HepG2 (cell line): ENCODE results near the gene EOLA1.

Source experiments
- ELF4 ChIP-seq: sonication (generic); formaldehyde crosslinking; IDR thresholded peaks from 2 replicates; pipeline ENCODE4 v1.5.0; 2020; ENCODE audit warnings: missing genetic modification reagents, mild to moderate bottlenecking, moderate library complexity, borderline replicate concordance
- MAX ChIP-seq: IDR thresholded peaks from 2 replicates; pipeline ENCODE4 v1.6.1; 2012; ENCODE audit warnings: inconsistent platforms
- MBNL3 ChIP-seq: fragments of 250-450 bp; sonication (Bioruptor Pico); conservative IDR thresholded peaks from 2 replicates; pipeline ENCODE4 v1.8.0; 2022; ENCODE audit warnings: mild to moderate bottlenecking, inconsistent platforms
- NFIB ChIP-seq: sonication (generic); formaldehyde crosslinking; IDR thresholded peaks from 2 replicates; pipeline ENCODE4 v1.9.0; 2021; ENCODE audit warnings: missing genetic modification reagents, mild to moderate bottlenecking, borderline replicate concordance
- PCBP2 ChIP-seq: fragments of 200-400 bp; formaldehyde crosslinking; optimal IDR thresholded peaks from 2 replicates; pipeline ENCODE3; 2018; ENCODE audit warnings: low read length, low read depth; ENCODE audit not compliant: poor library complexity, severe bottlenecking
- POLR2A ChIP-seq, 2 experiments: IDR thresholded peaks; 2 replicates each; pipeline ENCODE4 v1.6.1; 2011; ENCODE audit warnings: low read depth in 2 of 2, low read length in 2 of 2, mild to moderate bottlenecking in 1 of 2, moderate library complexity in 1 of 2; ENCODE audit not compliant: insufficient read depth in 1 of 2
- SAFB2 ChIP-seq: sonication (generic); formaldehyde crosslinking; IDR thresholded peaks from 2 replicates; pipeline ENCODE4 v1.5.1; 2020; ENCODE audit warnings: missing genetic modification reagents, low read depth, mild to moderate bottlenecking, borderline replicate concordance
- SRSF9 ChIP-seq: fragments of 200-400 bp; formaldehyde crosslinking; IDR thresholded peaks from 2 replicates; pipeline ENCODE4 v1.6.1; 2018; ENCODE audit warnings: borderline replicate concordance, mild to moderate bottlenecking, low read depth, low read length; ENCODE audit not compliant: insufficient read depth, poor library complexity, severe bottlenecking
- ZZZ3 ChIP-seq: sonication (generic); formaldehyde crosslinking; IDR thresholded peaks from 2 replicates; pipeline ENCODE4 v1.4.0; 2020; ENCODE audit warnings: missing genetic modification reagents, mild to moderate bottlenecking, borderline replicate concordance
- TF ChIP-seq, protein P1 (sequence below): sonication (generic); formaldehyde crosslinking; IDR thresholded peaks from 2 replicates; pipeline ENCODE4 v1.5.0; 2020; ENCODE audit warnings: mild to moderate bottlenecking, missing genetic modification reagents, moderate library complexity

GRCh38 chrX:149516604-149517003, 24.2 kb upstream of the EOLA1 start:
- TF ChIP-seq, protein P1, sequence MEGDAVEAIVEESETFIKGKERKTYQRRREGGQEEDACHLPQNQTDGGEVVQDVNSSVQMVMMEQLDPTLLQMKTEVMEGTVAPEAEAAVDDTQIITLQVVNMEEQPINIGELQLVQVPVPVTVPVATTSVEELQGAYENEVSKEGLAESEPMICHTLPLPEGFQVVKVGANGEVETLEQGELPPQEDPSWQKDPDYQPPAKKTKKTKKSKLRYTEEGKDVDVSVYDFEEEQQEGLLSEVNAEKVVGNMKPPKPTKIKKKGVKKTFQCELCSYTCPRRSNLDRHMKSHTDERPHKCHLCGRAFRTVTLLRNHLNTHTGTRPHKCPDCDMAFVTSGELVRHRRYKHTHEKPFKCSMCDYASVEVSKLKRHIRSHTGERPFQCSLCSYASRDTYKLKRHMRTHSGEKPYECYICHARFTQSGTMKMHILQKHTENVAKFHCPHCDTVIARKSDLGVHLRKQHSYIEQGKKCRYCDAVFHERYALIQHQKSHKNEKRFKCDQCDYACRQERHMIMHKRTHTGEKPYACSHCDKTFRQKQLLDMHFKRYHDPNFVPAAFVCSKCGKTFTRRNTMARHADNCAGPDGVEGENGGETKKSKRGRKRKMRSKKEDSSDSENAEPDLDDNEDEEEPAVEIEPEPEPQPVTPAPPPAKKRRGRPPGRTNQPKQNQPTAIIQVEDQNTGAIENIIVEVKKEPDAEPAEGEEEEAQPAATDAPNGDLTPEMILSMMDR (CRISPR knock-in tag), result no peak
- TF ChIP-seq POLR2A (IDR thresholded peaks at IDR 0.05; ENCODE audit: insufficient read depth in 1 of 2, low read depth in 2 of 2, low read length in 2 of 2) (no peak), SAFB2 (CRISPR knock-in tag) (no peak), MBNL3 (CRISPR knock-in tag) (no peak), ZZZ3 (CRISPR knock-in tag) (no peak), ELF4 (CRISPR knock-in tag) (no peak), MAX (no peak), SRSF9 (no peak), NFIB (CRISPR knock-in tag) (no peak), PCBP2 (no peak)
